ENCODE data around the gene TRIM65. TPM values are rescaled to one million over a fixed set of nuclear protein-coding genes. Genes with fewer than 3 reads are reported as not detected.

TRIM65 gene
- total RNA-seq, 1 donor from 2014 or later: 15.4 TPM

DNA sequence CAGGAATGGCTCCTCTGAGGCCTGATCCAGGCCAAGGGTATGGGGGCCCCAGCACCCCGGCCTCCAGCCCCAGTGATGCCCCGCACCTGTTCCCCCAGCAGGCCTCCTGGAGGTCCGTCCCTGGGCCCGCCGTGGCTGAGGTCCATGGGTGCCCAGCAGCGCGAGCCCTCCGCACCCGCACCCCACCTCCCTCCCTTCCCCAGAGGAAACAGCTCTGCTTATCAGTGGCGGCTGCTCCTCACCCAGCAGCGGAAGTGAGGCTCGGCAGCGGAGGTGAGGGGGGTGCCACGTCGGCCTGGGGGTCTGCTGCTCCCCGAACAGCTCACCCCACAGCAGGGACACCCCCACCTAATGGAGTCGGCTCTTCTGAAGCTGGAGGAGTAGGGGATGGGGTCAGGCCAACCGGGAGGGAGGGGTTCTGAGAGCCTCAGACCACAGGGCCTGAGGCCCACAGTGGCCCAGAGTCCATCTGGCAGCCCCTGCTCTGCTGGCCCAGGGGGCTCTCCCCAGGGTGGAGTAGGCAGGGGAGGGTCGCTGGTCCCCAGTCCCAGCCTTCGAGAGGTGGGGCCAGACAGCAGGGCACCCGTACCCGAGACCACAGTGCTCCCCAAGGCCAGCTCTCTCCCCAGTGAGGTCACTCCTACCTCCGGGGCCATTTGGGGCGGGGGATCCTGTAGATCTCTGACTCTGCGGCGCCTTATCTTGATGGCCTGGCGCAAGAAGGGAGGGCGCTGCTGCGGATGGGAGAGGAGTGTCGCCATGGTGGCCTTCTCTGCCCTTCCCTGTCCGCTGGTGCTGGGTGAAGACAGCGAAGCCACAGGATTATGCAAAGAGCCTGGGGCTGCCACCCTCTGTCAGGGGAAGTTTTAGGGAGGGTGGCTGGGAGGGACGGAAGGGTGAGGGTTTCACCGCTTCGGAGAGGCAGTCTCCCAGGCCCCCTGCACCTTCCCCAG is 52.9 kb downstream of the TRIM65 start, which contains the start of gene UNC13D:
Gene UNC13D (minus strand): TSS at position 828 of the 953 bp plus-strand sequence. CDS start 67 bp downstream, at position 761.
- H3K4me1 ChIP-seq (ENCODE audit: insufficient read depth, low read length): peaks cover 7% of the 10 kb centered on the region
- no peak for TF ChIP-seq EZH2 (IDR thresholded peaks at IDR 0.05; ENCODE audit: insufficient read depth, low read length)
- TF ChIP-seq, protein P1, sequence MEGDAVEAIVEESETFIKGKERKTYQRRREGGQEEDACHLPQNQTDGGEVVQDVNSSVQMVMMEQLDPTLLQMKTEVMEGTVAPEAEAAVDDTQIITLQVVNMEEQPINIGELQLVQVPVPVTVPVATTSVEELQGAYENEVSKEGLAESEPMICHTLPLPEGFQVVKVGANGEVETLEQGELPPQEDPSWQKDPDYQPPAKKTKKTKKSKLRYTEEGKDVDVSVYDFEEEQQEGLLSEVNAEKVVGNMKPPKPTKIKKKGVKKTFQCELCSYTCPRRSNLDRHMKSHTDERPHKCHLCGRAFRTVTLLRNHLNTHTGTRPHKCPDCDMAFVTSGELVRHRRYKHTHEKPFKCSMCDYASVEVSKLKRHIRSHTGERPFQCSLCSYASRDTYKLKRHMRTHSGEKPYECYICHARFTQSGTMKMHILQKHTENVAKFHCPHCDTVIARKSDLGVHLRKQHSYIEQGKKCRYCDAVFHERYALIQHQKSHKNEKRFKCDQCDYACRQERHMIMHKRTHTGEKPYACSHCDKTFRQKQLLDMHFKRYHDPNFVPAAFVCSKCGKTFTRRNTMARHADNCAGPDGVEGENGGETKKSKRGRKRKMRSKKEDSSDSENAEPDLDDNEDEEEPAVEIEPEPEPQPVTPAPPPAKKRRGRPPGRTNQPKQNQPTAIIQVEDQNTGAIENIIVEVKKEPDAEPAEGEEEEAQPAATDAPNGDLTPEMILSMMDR (IDR thresholded peaks at IDR 0.05; ENCODE audit: insufficient read depth, low read depth, low read length): no peak
- H3K27ac Mint-ChIP-seq (ENCODE audit: unreplicated experiment): no peak within 1 kb of the TSS
- no peaks in the 10 kb centered on the region for H3K27me3 ChIP-seq (ENCODE audit: insufficient read depth, low read length)
- peaks cover 3% of the 10 kb centered on the region for H3K36me3 ChIP-seq (ENCODE audit: insufficient read depth, low read length)
- no peak for DNase-seq (ENCODE audit: low read depth)
- H3K36me3 Mint-ChIP-seq (ENCODE audit: low read depth, unreplicated experiment): peaks cover 11% of the 10 kb centered on the region
- H3K9me3 Mint-ChIP-seq (ENCODE audit: unreplicated experiment): no peaks in the 10 kb centered on the region
- no peak within 1 kb of the TSS for H3K4me3 ChIP-seq (ENCODE audit: insufficient read depth, low read depth, low read length)
- peaks cover 2% of the 10 kb centered on the region for H3K27me3 Mint-ChIP-seq (ENCODE audit: low read depth, unreplicated experiment)
- H3K9me3 ChIP-seq (ENCODE audit: insufficient read depth, low read depth, low read length): no peaks in the 10 kb centered on the region
- FAIRE-seq: no peak
- H3K27ac ChIP-seq (ENCODE audit: low read depth, low read length): no peak within 1 kb of the TSS
- H4K20me1 ChIP-seq (ENCODE audit: insufficient read depth, low read length): peaks cover 6% of the 10 kb centered on the region
- H3K4me3 Mint-ChIP-seq (ENCODE audit: unreplicated experiment): no peak within 1 kb of the TSS
- H3K4me2 ChIP-seq (ENCODE audit: low read length): peak within 1 kb of the TSS; percentile 12
- H2AFZ ChIP-seq (ENCODE audit: low read depth, low read length): no peak within 1 kb of the TSS
- peak within 1 kb of the TSS; percentile 23 for H3K9ac ChIP-seq (ENCODE audit: low read length)
- peaks cover 6% of the 10 kb centered on the region for H3K4me1 Mint-ChIP-seq (ENCODE audit: low read depth, unreplicated experiment)
- no peaks in the 10 kb centered on the region for H3K79me2 ChIP-seq (ENCODE audit: insufficient read depth, low read length)

DNA sequence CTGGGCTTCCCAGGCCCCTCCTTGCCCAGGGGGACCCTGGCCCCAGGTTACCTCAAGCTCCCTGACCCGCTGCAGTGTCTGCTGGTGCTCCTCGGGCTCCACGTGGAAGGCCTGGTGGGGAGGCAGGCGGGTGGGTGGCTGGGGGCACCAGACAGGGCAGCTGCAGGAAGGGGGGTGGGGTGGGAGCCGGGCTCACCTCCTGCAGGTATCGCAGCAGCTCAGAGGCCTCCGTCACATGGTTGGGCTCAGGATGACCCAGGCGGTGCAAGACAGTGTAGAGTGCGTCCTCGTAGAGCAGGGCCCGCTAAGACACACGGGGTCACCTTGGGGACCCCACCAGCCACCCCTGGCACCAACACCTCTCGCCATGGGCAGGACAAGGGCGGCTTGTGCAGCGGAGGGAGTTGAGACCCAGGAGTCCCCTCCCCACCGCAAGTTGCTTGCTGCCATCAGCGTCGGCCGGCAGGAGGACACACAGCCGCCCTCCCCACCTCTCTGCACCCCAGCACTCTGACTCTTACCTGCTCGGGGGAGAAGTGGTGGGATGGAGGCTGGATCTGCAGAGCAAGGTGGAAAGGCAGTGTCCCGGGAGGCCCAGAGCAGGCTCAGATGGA is 53.7 kb downstream of the TRIM65 start:
- Mint-ChIP-seq H3K9me3 (ENCODE audit: unreplicated experiment) (no peaks in the 10 kb centered on the region), H3K36me3 (ENCODE audit: low read depth, unreplicated experiment) (peaks cover 4% of the 10 kb centered on the region), H3K4me1 (ENCODE audit: low read depth, unreplicated experiment) (peaks cover 6% of the 10 kb centered on the region), H3K4me3 (ENCODE audit: unreplicated experiment) (no peak overlapping the region), H3K27ac (ENCODE audit: unreplicated experiment) (no peak overlapping the region), H3K27me3 (ENCODE audit: low read depth, unreplicated experiment) (peaks cover 2% of the 10 kb centered on the region)
- Histone ChIP-seq H3K4me1 (ENCODE audit: insufficient read depth, low read length) (peaks cover 7% of the 10 kb centered on the region), H3K4me2 (ENCODE audit: low read length) (no peak overlapping the region), H2AFZ (ENCODE audit: low read depth, low read length) (no peak overlapping the region), H3K27ac (ENCODE audit: low read depth, low read length) (no peak overlapping the region), H4K20me1 (ENCODE audit: insufficient read depth, low read length) (peaks cover 2% of the 10 kb centered on the region), H3K36me3 (ENCODE audit: insufficient read depth, low read length) (no peaks in the 10 kb centered on the region), H3K27me3 (ENCODE audit: insufficient read depth, low read length) (no peaks in the 10 kb centered on the region), H3K9ac (ENCODE audit: low read length) (no peak overlapping the region), H3K9me3 (ENCODE audit: insufficient read depth, low read depth, low read length) (no peaks in the 10 kb centered on the region), H3K4me3 (ENCODE audit: insufficient read depth, low read depth, low read length) (no peak overlapping the region), H3K79me2 (ENCODE audit: insufficient read depth, low read length) (no peaks in the 10 kb centered on the region)
- TF ChIP-seq EZH2 (IDR thresholded peaks at IDR 0.05; ENCODE audit: insufficient read depth, low read length): no peak
- TF ChIP-seq, protein P1 (IDR thresholded peaks at IDR 0.05; ENCODE audit: insufficient read depth, low read depth, low read length): no peak
- DNase-seq (ENCODE audit: low read depth): no peak
- FAIRE-seq: no peak

Measured in astrocyte (in vitro differentiated cells and primary cell).